Measurements from ENCODE around the gene LCN15.

DNA sequence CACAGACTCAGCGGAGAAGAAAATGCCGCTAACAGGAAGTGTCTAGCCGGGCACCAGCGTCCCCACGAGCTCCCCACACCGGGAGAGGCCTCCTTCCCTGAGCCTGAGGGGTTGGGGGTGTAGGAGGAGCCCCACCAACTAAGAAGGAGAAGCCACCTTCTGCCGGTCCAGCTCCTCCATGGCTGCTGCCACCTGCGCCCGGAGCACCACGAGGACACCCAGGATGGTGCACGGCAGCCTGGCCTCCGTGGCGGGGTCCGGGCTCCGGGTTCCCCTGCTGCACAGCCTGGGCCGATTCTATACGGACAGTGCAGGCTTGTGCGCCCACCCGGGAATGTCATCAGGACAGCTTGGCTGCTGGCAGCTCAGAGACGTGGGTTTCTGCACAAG, 6.6 kb downstream of the LCN15 start:
- TF ChIP-seq, protein P1, sequence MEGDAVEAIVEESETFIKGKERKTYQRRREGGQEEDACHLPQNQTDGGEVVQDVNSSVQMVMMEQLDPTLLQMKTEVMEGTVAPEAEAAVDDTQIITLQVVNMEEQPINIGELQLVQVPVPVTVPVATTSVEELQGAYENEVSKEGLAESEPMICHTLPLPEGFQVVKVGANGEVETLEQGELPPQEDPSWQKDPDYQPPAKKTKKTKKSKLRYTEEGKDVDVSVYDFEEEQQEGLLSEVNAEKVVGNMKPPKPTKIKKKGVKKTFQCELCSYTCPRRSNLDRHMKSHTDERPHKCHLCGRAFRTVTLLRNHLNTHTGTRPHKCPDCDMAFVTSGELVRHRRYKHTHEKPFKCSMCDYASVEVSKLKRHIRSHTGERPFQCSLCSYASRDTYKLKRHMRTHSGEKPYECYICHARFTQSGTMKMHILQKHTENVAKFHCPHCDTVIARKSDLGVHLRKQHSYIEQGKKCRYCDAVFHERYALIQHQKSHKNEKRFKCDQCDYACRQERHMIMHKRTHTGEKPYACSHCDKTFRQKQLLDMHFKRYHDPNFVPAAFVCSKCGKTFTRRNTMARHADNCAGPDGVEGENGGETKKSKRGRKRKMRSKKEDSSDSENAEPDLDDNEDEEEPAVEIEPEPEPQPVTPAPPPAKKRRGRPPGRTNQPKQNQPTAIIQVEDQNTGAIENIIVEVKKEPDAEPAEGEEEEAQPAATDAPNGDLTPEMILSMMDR (IDR thresholded peaks at IDR 0.05; ENCODE audit: insufficient read depth, low read depth, low read length) = no peak
- TF ChIP-seq EZH2 (IDR thresholded peaks at IDR 0.05; ENCODE audit: insufficient read depth, low read length) = no peak

All from astrocyte (in vitro differentiated cells and primary cell).